ES-I3 (cell line): Measurements from ENCODE around the gene KLHDC7A.

ENCODE experiments used
- H3K36me3 ChIP-seq: 2 replicates; pipeline ENCODE4 v1.6.1; 2013; ENCODE audit warnings: mild to moderate bottlenecking, low read length, control low read depth, moderate library complexity; ENCODE audit not compliant: insufficient read depth
- H3K4me1 ChIP-seq: 2 replicates; pipeline ENCODE4 v1.6.1; 2013; ENCODE audit warnings: mild to moderate bottlenecking, control low read depth, low read length; ENCODE audit not compliant: insufficient read depth
- H3K9ac ChIP-seq: 2 replicates; pipeline ENCODE4 v1.6.1; 2013; ENCODE audit warnings: low read depth, mild to moderate bottlenecking, low read length, moderate library complexity
- H3K9me3 ChIP-seq: 2 replicates; pipeline ENCODE4 v1.6.1; 2013; ENCODE audit warnings: mild to moderate bottlenecking, low read length, moderate library complexity; ENCODE audit not compliant: control insufficient read depth, insufficient read depth

KLHDC7A gene

DNA sequence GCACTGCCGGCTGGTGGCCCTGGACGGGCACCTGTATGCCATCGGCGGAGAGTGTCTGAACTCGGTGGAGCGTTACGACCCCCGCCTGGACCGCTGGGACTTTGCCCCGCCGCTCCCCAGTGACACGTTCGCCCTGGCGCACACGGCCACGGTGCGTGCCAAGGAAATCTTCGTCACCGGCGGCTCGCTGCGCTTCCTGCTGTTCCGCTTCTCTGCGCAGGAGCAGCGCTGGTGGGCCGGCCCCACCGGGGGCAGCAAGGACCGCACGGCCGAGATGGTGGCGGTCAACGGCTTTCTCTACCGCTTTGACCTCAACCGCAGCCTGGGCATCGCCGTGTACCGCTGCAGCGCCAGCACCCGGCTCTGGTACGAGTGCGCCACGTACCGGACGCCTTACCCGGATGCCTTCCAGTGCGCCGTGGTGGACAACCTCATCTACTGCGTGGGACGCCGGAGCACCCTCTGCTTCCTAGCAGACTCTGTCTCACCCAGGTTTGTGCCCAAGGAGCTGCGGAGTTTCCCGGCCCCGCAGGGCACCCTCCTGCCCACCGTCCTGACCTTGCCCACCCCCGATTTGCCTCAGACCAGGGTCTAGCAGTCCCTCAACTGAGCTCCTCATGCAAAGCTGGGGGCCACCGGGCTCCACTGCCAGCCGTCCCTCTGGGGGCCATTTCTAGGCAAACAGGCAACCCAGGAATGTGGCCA, 2.1 kb downstream of the KLHDC7A start:
- Histone ChIP-seq H3K36me3 (peaks cover 18% of the 10 kb centered on the region; the same call in 1 of the 2 replicates), H3K9ac (no peak overlapping the region), H3K9me3 (no peaks in the 10 kb centered on the region), H3K4me1 (peaks cover 21% of the 10 kb centered on the region)

DNA sequence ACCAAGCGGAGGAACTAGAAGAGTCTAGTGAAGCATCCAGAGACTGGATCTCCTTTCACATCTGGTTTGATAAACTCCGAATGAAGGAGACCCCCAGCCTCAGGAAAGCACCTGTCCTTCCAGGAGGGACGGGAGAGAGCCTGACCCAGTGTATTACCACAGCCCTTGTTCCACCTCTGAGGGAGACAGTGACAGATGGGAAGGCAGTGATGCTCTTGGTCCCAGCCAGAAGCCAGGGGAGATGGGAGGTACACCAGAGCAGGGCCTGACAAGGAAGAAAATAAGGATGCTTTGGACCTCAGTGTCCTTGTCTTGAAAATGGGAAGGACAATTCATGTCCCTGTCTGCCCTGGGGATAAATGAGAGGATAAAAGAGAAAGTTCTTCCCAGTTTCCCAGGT, 3.5 kb downstream of the KLHDC7A start:
- Histone ChIP-seq H3K36me3 (peaks cover 18% of the 10 kb centered on the region; the same call in 1 of the 2 replicates), H3K9me3 (no peaks in the 10 kb centered on the region), H3K4me1 (peaks cover 24% of the 10 kb centered on the region), H3K9ac (no peak overlapping the region)

DNA sequence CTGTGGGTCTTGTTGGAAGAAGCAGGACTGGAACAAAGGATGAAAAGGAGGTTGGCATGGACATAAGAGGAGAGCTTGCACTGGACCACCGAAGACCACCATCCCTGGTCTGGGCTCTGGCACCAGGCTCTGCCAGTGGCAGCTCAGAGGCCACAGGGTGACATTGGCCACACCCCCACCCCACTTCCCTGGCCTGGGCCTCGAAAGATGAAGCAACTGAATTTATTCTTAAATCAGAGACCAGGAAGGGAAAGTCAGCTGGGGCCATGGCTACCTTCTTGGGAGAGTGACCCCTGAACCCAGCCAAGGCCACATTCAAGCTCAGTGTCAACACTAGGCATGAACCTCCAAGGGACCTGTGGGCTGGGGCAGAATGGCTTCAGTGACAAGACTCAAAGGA, 4.0 kb downstream of the KLHDC7A start:
- Histone ChIP-seq H3K9ac (no peak overlapping the region), H3K9me3 (no peaks in the 10 kb centered on the region), H3K4me1 (peaks cover 19% of the 10 kb centered on the region), H3K36me3 (peaks cover 18% of the 10 kb centered on the region; the same call in 1 of the 2 replicates)

DNA sequence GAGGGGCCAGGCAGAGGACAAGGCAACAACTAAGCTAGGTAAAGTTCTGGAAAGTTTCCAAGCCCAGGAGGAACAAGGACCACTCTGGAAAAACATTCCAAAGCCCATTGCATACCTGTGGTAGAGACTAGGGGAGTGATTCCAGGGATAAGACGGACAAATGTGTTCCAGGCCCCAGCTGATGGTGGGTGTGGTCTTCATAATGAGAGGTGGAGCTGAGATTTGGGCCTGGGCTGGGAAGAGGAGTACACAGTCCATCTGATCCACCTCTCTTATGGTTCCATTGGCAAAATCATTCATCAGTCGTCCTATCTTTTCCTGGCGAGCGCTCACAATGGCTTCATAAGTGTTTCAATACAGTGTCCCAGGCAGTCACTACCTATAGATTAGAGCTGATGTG, 4.5 kb downstream of the KLHDC7A start:
- peaks cover 18% of the 10 kb centered on the region; the same call in 1 of the 2 replicates for H3K36me3 ChIP-seq
- H3K4me1 ChIP-seq, result peaks cover 14% of the 10 kb centered on the region
- no peaks in the 10 kb centered on the region for H3K9me3 ChIP-seq
- H3K9ac ChIP-seq, result no peak overlapping the region

DNA sequence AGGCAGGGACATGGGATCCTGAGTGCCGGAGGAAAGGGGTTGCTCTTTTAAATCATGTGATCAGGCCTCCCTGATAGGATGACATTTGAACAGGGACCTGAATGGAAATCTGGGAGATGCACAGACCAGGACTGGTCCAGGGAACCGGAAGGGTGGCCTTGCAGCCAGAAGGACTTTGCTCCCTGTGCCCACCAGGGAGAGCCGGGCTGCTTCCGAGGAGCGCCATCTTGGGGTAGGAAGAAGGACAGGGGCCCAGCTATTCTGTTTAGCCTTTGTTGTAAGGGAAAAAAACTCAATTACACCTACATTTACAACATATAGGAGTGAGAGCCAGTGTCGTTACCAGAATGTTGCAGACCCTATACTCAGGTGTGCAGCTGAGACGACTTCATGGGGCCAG, 5.5 kb downstream of the KLHDC7A start:
- H3K9ac ChIP-seq, result no peak overlapping the region
- peaks cover 12% of the 10 kb centered on the region; the same call in 1 of the 2 replicates for H3K4me1 ChIP-seq
- H3K36me3 ChIP-seq, result peaks cover 18% of the 10 kb centered on the region; the same call in 1 of the 2 replicates
- H3K9me3 ChIP-seq, result no peaks in the 10 kb centered on the region

DNA sequence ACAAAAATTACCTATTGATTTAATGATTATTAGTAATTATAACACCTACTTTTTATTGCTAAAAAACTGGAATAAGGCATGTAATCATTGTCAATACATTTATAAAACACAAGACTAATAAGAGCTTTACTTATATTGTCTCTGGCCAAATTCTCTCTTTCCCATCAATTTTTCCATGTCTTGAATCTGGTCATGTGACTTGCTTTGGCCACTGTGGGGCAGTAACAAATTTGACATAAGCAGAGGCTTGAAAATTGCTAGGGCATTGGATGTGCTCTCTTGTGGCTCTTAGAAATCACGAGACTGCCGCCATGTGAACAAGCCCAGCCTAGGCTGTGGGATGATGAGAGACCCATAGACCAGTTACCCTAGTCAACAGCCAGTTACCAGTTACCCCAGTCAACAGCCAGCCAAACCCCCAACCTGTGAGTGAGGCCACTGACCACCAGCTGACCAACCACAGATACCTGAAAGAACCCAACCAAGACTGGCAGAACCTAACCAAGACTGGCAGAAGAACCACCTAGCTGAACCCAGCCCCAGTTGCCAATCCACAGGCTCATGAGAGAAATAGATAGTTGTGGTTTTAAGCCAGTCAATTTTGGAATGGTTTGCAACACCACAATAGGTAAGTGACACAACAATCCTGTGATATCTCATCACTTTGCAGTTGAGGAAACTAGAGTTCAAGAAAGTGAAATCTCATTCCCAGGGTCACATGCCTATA, 8.8 kb downstream of the KLHDC7A start:
- H3K9me3 ChIP-seq, result no peaks in the 10 kb centered on the region
- peaks cover 9% of the 10 kb centered on the region; the same call in 1 of the 2 replicates for H3K36me3 ChIP-seq
- H3K4me1 ChIP-seq, result peaks cover 12% of the 10 kb centered on the region; the same call in 1 of the 2 replicates
- H3K9ac ChIP-seq, result no peak overlapping the region

DNA sequence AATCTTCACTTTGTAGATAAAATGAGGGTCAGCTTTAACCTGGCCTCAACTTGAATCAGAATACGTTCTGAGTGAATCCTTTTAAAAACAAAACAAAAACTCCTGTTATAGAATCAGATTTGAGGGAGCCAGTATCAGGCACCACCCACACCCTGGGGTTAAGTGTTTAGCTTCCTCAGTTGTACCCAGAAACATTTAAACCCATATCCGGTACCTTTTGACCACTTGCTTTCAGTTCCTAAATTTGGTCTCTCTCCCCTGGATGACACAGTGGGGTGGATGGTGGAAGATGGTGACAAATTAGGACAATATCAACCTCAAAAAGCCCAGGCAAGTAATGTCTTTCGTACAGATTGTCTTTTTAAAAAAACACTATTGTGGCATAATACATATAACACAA, 10.4 kb downstream of the KLHDC7A start:
- H3K9ac ChIP-seq, result no peak overlapping the region
- no peaks in the 10 kb centered on the region for H3K36me3 ChIP-seq
- H3K9me3 ChIP-seq, result no peaks in the 10 kb centered on the region
- H3K4me1 ChIP-seq, result peaks cover 12% of the 10 kb centered on the region; the same call in 1 of the 2 replicates

DNA sequence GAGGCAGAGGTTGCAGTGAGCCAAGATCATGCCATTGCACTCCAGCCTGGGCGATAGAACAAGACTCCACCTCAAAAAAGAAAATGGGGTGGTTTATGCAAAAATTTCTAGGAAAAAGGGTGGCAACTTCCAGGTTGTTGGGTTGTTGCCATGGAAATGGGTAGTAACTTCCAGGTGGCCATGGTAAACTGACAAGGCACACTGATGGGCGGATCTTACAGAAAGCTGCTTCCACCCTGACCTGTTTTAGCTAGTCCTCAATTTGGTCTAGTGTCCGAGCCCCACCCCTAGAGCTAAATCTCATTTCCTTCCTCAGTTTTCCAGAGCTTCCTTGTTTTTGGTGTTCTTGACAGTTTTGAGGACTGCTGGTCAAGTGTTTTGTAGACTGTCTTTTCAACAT, 13.6 kb downstream of the KLHDC7A start:
- no peaks in the 10 kb centered on the region for H3K36me3 ChIP-seq
- peaks cover 6% of the 10 kb centered on the region; the same call in 1 of the 2 replicates for H3K9me3 ChIP-seq
- no peaks in the 10 kb centered on the region for H3K4me1 ChIP-seq
- H3K9ac ChIP-seq, result no peak overlapping the region

DNA sequence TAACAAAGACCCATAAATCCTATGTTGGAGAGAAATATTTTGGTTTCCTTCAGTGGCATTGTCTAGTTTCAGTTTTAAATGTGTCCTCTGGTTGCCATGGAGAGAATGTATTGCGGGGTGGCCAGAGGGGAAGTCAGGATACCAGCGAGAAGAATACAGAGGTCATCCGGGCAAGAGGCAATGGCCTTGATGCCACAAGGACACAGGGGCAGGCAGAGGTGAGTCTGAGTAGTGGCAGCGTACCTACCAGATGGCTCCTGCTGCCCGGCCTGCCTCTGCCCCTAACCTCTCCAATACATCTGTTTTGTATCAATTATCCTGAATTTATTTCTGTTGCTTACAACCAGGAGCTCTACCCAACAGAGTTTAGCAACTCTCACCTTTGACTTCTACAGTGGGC, 14.9 kb downstream of the KLHDC7A start:
- Histone ChIP-seq H3K9me3 (peaks cover 6% of the 10 kb centered on the region; the same call in 1 of the 2 replicates), H3K9ac (no peak overlapping the region), H3K4me1 (no peaks in the 10 kb centered on the region), H3K36me3 (no peaks in the 10 kb centered on the region)

DNA sequence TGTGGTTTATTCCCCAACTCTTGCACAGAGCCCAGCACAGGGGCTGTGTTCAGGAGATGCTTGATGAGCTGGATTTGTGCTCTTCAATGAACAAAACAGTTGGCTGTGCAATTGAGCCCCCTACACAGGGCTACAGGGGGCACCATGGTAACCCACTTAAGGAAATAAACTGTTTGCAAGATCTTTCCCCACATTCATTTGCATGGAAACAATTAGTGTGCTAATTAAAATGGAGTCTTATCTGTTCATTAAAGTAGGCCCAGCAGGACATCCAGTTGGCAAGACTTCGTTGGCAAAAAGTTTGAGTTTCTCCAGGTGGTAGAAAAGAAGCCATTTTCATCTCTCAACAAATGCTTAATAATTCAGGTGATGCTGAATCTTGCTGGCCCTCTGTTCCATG, 15.3 kb downstream of the KLHDC7A start:
- no peaks in the 10 kb centered on the region for H3K4me1 ChIP-seq
- H3K9ac ChIP-seq, result no peak overlapping the region
- no peaks in the 10 kb centered on the region for H3K36me3 ChIP-seq
- H3K9me3 ChIP-seq, result peaks cover 6% of the 10 kb centered on the region; the same call in 1 of the 2 replicates

DNA sequence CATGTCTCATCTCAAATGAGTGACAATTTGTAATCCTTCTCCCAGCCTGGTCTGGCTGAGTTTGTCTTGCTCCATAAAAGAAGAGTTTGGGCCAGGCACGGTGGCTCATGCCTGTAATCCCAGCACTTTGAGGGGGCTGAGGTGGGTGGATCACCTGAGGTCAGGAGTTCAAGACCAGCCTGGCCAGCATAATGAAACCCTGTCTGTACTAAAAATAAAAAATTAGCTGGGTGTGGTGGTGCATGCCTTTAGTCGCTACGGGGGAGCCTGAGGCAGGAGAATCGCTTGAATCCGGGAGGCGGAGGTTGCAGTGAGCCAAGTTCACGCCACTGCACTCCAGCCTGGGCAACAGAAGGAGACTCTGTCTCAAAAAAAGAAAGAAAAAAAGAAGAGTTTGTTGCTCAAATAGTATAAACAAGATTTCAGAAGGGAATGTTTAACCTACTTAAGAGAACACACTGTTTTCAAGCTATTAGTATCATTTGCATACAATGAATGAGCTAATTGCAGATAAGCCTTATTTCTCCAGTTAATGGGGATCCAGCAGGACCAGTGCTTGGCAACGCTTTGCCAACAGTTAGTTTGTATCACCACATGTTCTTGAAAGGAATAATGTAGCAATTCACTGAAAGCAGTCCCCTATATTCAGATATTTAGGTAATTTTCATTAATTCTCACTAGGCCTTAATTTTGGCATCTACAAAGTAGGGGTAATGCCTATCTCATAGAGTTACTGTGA, 15.9 kb downstream of the KLHDC7A start:
- Histone ChIP-seq H3K9me3 (peaks cover 6% of the 10 kb centered on the region; the same call in 1 of the 2 replicates), H3K36me3 (no peaks in the 10 kb centered on the region), H3K9ac (no peak overlapping the region), H3K4me1 (no peaks in the 10 kb centered on the region)

DNA sequence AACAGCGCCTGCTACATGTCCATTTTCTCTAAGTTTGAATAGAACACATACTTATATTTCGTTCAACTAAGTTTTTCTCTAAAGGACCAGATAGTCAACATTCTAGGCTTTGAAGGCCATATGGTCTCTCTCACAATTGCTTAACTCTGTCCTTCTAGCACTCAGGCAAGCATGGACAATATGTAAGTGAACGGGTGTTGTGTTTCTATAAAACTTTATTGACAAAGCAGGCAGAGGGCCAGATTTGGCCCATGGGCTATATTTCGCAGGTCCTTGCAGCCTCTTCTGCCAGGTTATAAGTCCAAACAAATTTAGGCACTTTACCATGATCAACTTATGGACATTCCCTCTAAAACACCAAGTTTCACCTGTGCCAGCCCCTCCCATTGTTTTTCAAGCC, 21.1 kb downstream of the KLHDC7A start:
- no peaks in the 10 kb centered on the region for H3K36me3 ChIP-seq
- no peaks in the 10 kb centered on the region for H3K4me1 ChIP-seq
- no peak overlapping the region for H3K9ac ChIP-seq
- peaks cover 6% of the 10 kb centered on the region for H3K9me3 ChIP-seq

DNA sequence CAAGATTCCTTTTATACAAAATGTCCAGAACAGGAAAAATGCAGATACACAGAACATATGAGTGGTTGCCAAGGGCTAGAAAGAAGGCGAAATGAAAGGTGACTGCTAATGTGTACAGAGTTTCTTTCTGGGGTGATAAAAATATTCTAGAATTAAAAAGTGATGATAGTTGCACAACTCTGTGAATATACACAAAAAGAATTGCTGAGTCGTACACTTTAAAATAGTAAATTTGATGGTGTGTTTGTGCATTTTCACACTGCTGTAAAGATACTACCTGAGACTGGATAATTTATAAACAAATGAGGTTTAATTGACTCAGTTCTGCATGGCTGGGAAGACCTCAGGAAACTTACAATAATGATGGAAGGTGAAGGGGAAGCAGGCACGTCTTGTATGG, 23.9 kb downstream of the KLHDC7A start:
- no peaks in the 10 kb centered on the region for H3K4me1 ChIP-seq
- no peaks in the 10 kb centered on the region; the same call in 1 of the 2 replicates for H3K9me3 ChIP-seq
- H3K36me3 ChIP-seq, result no peaks in the 10 kb centered on the region

DNA sequence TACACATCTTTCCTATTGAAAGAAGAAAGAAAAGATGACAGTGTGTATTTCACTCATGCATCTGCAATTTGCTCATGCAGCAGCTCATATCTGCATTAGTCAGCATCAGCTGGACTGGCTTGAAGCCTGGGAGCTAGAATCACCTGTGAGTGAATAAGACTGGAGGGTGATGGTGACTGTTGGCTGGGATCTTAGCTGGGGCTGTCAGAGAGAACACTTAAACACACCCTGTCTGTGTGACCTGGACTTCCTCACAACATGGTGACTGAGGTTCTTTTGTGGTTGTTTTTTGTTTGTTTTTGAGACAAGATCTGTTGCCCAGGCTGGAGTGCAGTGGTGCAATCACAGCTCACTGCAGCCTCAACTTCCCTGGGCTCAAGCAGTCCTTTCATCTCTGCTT, 24.9 kb downstream of the KLHDC7A start:
- H3K9me3 ChIP-seq, result no peaks in the 10 kb centered on the region; the same call in 1 of the 2 replicates
- H3K9ac ChIP-seq, result no peak overlapping the region
- H3K4me1 ChIP-seq, result no peaks in the 10 kb centered on the region
- H3K36me3 ChIP-seq, result no peaks in the 10 kb centered on the region

More for the DNA sequence above, 23.9 kb downstream of the KLHDC7A start:
- H3K9ac ChIP-seq, result no peak overlapping the region
